H9 (cell line): Measurements from ENCODE around the gene SH3TC1. TPM values are rescaled to one million over a fixed set of nuclear protein-coding genes. Genes with fewer than 3 reads are reported as not detected.

Source experiments
- DNase-seq: peaks from one replicate; pipeline ENCODE4 v3.0.0-alpha.2; 2017
- H2AFZ ChIP-seq: one replicate; pipeline ENCODE4 v1.6.1; 2013; ENCODE audit warnings: mild to moderate bottlenecking, low read length, control low read depth, moderate library complexity
- H2AK5ac ChIP-seq: 2 replicates; pipeline ENCODE4 v1.6.1; 2013; ENCODE audit warnings: low read length, control low read depth, mixed read lengths; ENCODE audit not compliant: insufficient read length
- H2BK120ac ChIP-seq: one replicate; pipeline ENCODE4 v1.6.1; 2013; ENCODE audit warnings: low read depth, mild to moderate bottlenecking, low read length, control low read depth, inconsistent platforms; ENCODE audit not compliant: poor library complexity, severe bottlenecking
- H2BK12ac ChIP-seq: 2 replicates; pipeline ENCODE4 v1.6.1; 2013; ENCODE audit warnings: low read length, control low read depth, mixed read lengths, low read depth; ENCODE audit not compliant: insufficient read length
- H2BK15ac ChIP-seq: 2 replicates; pipeline ENCODE4 v1.6.1; 2013; ENCODE audit warnings: low read depth, low read length, control low read depth
- H2BK20ac ChIP-seq: one replicate; pipeline ENCODE4 v1.6.1; 2013; ENCODE audit warnings: low read depth, mild to moderate bottlenecking, low read length, control low read depth, inconsistent platforms; ENCODE audit not compliant: poor library complexity, severe bottlenecking
- H2BK5ac ChIP-seq: 2 replicates; pipeline ENCODE4 v1.6.1; 2013; ENCODE audit warnings: low read length, control low read depth, mixed read lengths; ENCODE audit not compliant: insufficient read length
- H3K14ac ChIP-seq: 2 replicates; pipeline ENCODE4 v1.6.1; 2013; ENCODE audit warnings: low read length, control low read depth; ENCODE audit not compliant: insufficient read depth
- H3K18ac ChIP-seq: 2 replicates; pipeline ENCODE4 v1.6.1; 2013; ENCODE audit warnings: low read depth, mild to moderate bottlenecking, mixed read lengths, low read length, control low read depth; ENCODE audit not compliant: insufficient read length
- H3K23ac ChIP-seq: 2 replicates; pipeline ENCODE4 v1.6.1; 2013; ENCODE audit warnings: low read length, control low read depth, mixed read lengths, low read depth; ENCODE audit not compliant: insufficient read length
- H3K23me2 ChIP-seq: 2 replicates; pipeline ENCODE4 v1.6.1; 2013; ENCODE audit warnings: low read depth, mild to moderate bottlenecking, mixed read lengths, low read length, control low read depth; ENCODE audit not compliant: insufficient read length, poor library complexity, severe bottlenecking
- H3K27ac ChIP-seq: 2 replicates; pipeline ENCODE4 v1.5.1; 2013; ENCODE audit warnings: low read length, control low read depth, mixed read lengths, low read depth; ENCODE audit not compliant: insufficient read length
- H3K27me3 ChIP-seq: 2 replicates; pipeline ENCODE4 v1.6.1; 2013; ENCODE audit warnings: low read length, control low read depth, inconsistent platforms; ENCODE audit not compliant: insufficient read depth
- H3K4ac ChIP-seq: 2 replicates; pipeline ENCODE4 v1.6.1; 2013; ENCODE audit warnings: low read depth, mild to moderate bottlenecking, control low read depth, inconsistent platforms, low read length, moderate library complexity
- H3K4me1 ChIP-seq: 2 replicates; pipeline ENCODE4 v1.6.1; 2013; ENCODE audit warnings: low read length, control low read depth, inconsistent platforms; ENCODE audit not compliant: insufficient read depth
- H3K4me2 ChIP-seq: 2 replicates; pipeline ENCODE4 v1.6.1; 2013; ENCODE audit warnings: low read length, control low read depth, mixed read lengths; ENCODE audit not compliant: insufficient read length, insufficient read depth
- H3K56ac ChIP-seq: 2 replicates; pipeline ENCODE4 v1.6.1; 2013; ENCODE audit warnings: low read depth, mild to moderate bottlenecking, mixed read lengths, low read length, control low read depth; ENCODE audit not compliant: insufficient read length
- H3K79me1 ChIP-seq: 2 replicates; pipeline ENCODE4 v1.6.1; 2013; ENCODE audit warnings: low read depth, mild to moderate bottlenecking, moderate library complexity, low read length, control low read depth, inconsistent platforms; ENCODE audit not compliant: insufficient read depth, poor library complexity, severe bottlenecking
- H3K79me2 ChIP-seq: 2 replicates; pipeline ENCODE4 v1.6.1; 2013; ENCODE audit warnings: low read length, control low read depth, inconsistent platforms; ENCODE audit not compliant: insufficient read depth
- H3K9ac ChIP-seq: 2 replicates; pipeline ENCODE4 v1.6.1; 2013; ENCODE audit warnings: low read length, control low read depth, mixed read lengths; ENCODE audit not compliant: insufficient read length; ENCODE audit errors: extremely low read depth
- H3K9me3 ChIP-seq: one replicate; pipeline ENCODE4 v1.6.1; 2013; ENCODE audit warnings: low read depth, low read length, inconsistent platforms; ENCODE audit not compliant: control insufficient read depth
- H3T11ph ChIP-seq: one replicate; pipeline ENCODE4 v1.6.1; 2013; ENCODE audit warnings: mild to moderate bottlenecking, low read length, control low read depth, inconsistent platforms
- H4K20me1 ChIP-seq: one replicate; pipeline ENCODE4 v1.6.1; 2013; ENCODE audit not compliant: control insufficient read depth, insufficient read length, insufficient read depth
- H4K5ac ChIP-seq: 2 replicates; pipeline ENCODE4 v1.6.1; 2013; ENCODE audit warnings: low read depth, mild to moderate bottlenecking, mixed read lengths, low read length, control low read depth; ENCODE audit not compliant: insufficient read length
- H4K8ac ChIP-seq: replicated peaks from 2 replicates; pipeline ENCODE4 v1.6.1; 2013; ENCODE audit warnings: low read length, control low read depth, mixed read lengths, low read depth; ENCODE audit not compliant: insufficient read length
- H4K91ac ChIP-seq: 2 replicates; pipeline ENCODE4 v1.6.1; 2013; ENCODE audit warnings: low read depth, mild to moderate bottlenecking, moderate library complexity, mixed read lengths, low read length, control low read depth; ENCODE audit not compliant: insufficient read length
- H3K27ac Mint-ChIP-seq, 3 experiments: 2 replicates in 2 of 3; 3 replicates in 1 of 3; pipeline ENCODE4 v1.8.0; 2020 to 2021; ENCODE audit warnings: mixed read lengths in 3 of 3, mild to moderate bottlenecking in 1 of 3, moderate library complexity in 1 of 3
- H3K27me3 Mint-ChIP-seq: 2 replicates; pipeline ENCODE4 v1.8.0; 2021; ENCODE audit warnings: low read depth, mild to moderate bottlenecking, moderate library complexity, mixed read lengths
- H3K36me3 Mint-ChIP-seq, 3 experiments: 2 replicates in 2 of 3; 3 replicates in 1 of 3; pipeline ENCODE4 v1.8.0; 2020 to 2021; ENCODE audit warnings: low read depth in 3 of 3, mixed read lengths in 3 of 3; ENCODE audit not compliant: insufficient read depth in 1 of 3
- H3K4me1 Mint-ChIP-seq, 2 experiments: 2 replicates each; pipeline ENCODE4 v1.8.0; 2020; ENCODE audit warnings: mixed read lengths in 2 of 2
- H3K4me3 Mint-ChIP-seq, 2 experiments: 2 replicates in 1 of 2; 3 replicates in 1 of 2; pipeline ENCODE4 v1.8.0; 2020 to 2021; ENCODE audit warnings: mild to moderate bottlenecking in 2 of 2, mixed read lengths in 2 of 2, moderate library complexity in 1 of 2
- H3K9me3 Mint-ChIP-seq, 2 experiments: 2 replicates in 1 of 2; 3 replicates in 1 of 2; pipeline ENCODE4 v1.8.0; 2020; ENCODE audit warnings: mild to moderate bottlenecking in 2 of 2, mixed read lengths in 2 of 2, moderate library complexity in 1 of 2
- WGBS: extraction: QIAGEN DNeasy Blood & Tissue Kit; methylation state at CpG from one replicate; pipeline ENCODE4 v1.1.7; 2013; ENCODE audit warnings: missing lambda C conversion rate, low lambda C conversion rate, mixed read lengths; ENCODE audit not compliant: insufficient read length; ENCODE audit errors: extremely low coverage; 5-methylcytosine and 5-hydroxymethylcytosine counted together
- total RNA-seq: library from RNA; stranded (reverse); gene quantifications from 2 replicates; pipeline ENCODE4 v1.2.1, GENCODE V29; 2021
- TF ChIP-seq, protein P1 (sequence below): fragments of 200-600 bp; sonication (generic); conservative IDR thresholded peaks from 3 replicates; pipeline ENCODE4 v1.8.0; 2021; ENCODE audit warnings: antibody characterized with exemption, mild to moderate bottlenecking

The SH3TC1 gene
- total RNA-seq, 1 experiment from 2014 or later = 0.74 TPM

DNA sequence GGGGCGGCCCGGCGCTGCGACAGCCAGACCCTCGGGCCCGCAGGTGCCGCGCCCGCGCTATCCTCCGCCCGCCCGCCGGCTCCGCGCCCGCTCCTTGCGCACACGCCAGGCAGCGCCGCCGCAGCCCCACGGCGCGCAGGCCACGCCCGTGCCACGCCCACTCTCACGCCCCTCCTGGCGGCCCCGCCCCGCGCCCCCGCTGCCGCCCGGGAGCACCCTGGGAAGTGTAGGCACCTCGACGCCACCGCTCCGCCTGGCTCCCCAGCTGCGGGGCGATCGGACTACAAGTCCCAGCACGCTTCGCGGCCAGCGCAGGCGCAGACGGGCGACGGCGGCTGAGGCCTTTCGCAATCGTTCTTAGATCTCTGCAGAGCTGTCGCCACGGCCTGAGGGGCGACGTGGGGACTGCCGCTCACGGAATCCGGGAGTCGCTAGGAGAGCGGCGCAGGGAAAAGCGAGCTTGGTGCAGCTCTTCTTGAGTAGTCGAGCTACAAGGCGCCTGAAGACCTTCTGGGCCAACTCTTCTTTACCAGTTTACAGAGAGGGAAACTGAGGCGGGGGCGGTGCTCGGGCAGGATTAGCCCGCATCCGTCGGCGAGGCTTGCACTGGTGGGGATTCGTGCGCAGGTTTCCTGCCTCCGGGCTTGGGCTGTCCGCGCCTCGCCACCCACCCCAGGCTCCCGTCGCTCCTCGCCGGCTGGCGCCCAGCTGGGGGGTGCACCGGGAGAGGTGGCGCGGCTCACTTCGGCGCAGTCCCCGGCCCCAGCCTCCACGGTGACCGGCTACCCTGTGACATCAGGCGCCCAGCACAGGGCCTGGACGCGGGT, 40.2 kb upstream of the SH3TC1 start, which contains the start of gene ABLIM2:
ABLIM2 (minus strand) TSS at position 104 of the 827 bp plus-strand sequence. CDS start 124 bp downstream, outside the sequence.
- peaks cover 56% of the 10 kb centered on the region for H3K27me3 Mint-ChIP-seq
- no peak within 1 kb of the TSS for H4K8ac ChIP-seq

More for the DNA sequence above, 40.2 kb upstream of the SH3TC1 start, which contains the start of gene ABLIM2:
- Histone ChIP-seq H3K4me2 (peak within 1 kb of the TSS; percentile 90), H3K4me1 (no peaks in the 10 kb centered on the region), H3K9me3 (no peaks in the 10 kb centered on the region), H2BK15ac (no peak within 1 kb of the TSS), H3K4ac (no peak within 1 kb of the TSS), H2BK5ac (no peak within 1 kb of the TSS), H4K5ac (no peak within 1 kb of the TSS), H3K9ac (no peak within 1 kb of the TSS), H3K79me1 (no peaks in the 10 kb centered on the region), H3K23me2 (peaks cover 9% of the 10 kb centered on the region), H3K79me2 (no peaks in the 10 kb centered on the region), H2AFZ (no peak within 1 kb of the TSS), H2BK12ac (no peak within 1 kb of the TSS), H3K23ac (no peak within 1 kb of the TSS), H3K18ac (no peak within 1 kb of the TSS), H3K56ac (no peak within 1 kb of the TSS), H3K27me3 (peaks cover 8% of the 10 kb centered on the region; the same call in 1 of the 2 replicates), H2BK20ac (no peak within 1 kb of the TSS), H3K14ac (no peak within 1 kb of the TSS; the same call in 1 of the 2 replicates), H3K27ac (no peak within 1 kb of the TSS), H4K91ac (no peak within 1 kb of the TSS), H2AK5ac (no peak within 1 kb of the TSS), H2BK120ac (no peak within 1 kb of the TSS), H4K20me1 (no peaks in the 10 kb centered on the region), H3T11ph (no peak within 1 kb of the TSS)
- Mint-ChIP-seq H3K4me1 (peaks cover 12% of the 10 kb centered on the region in 2 experiments), H3K36me3 (no peaks in the 10 kb centered on the region), H3K9me3 (no peaks in the 10 kb centered on the region), H3K4me3 (peak within 1 kb of the TSS; percentile 93 to 99), H3K27ac (peak within 1 kb of the TSS in 1 of 3 experiments; percentile 74; a peak in 2 of 7 replicates)
- WGBS = no CpG with 5 or more reads among the region's 96 CpGs
- DNase-seq = peak; percentile 98
- TF ChIP-seq, protein P1, sequence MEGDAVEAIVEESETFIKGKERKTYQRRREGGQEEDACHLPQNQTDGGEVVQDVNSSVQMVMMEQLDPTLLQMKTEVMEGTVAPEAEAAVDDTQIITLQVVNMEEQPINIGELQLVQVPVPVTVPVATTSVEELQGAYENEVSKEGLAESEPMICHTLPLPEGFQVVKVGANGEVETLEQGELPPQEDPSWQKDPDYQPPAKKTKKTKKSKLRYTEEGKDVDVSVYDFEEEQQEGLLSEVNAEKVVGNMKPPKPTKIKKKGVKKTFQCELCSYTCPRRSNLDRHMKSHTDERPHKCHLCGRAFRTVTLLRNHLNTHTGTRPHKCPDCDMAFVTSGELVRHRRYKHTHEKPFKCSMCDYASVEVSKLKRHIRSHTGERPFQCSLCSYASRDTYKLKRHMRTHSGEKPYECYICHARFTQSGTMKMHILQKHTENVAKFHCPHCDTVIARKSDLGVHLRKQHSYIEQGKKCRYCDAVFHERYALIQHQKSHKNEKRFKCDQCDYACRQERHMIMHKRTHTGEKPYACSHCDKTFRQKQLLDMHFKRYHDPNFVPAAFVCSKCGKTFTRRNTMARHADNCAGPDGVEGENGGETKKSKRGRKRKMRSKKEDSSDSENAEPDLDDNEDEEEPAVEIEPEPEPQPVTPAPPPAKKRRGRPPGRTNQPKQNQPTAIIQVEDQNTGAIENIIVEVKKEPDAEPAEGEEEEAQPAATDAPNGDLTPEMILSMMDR = no peak
